NB4 (cell line): ENCODE results near the gene MKX.

ENCODE experiments used
- DNase-seq: peaks from one replicate; pipeline ENCODE4 v3.0.0; 2010; ENCODE audit warnings: low read depth
- H3K4me3 ChIP-seq: one replicate; pipeline ENCODE4 v1.5.1; 2011; ENCODE audit warnings: mild to moderate bottlenecking, low read depth, low read length, moderate library complexity
- CTCF ChIP-seq: IDR thresholded peaks from one replicate; pipeline ENCODE4 v1.5.1; 2012; ENCODE audit warnings: low read depth, low read length
- MAX ChIP-seq: IDR thresholded peaks from 2 replicates; pipeline ENCODE4 v1.6.1; 2011; ENCODE audit warnings: low read depth, low read length
- MYC ChIP-seq: IDR thresholded peaks from 2 replicates; pipeline ENCODE4 v1.6.1; 2011; ENCODE audit warnings: low read depth, low read length
- POLR2A ChIP-seq: IDR thresholded peaks from 2 replicates; pipeline ENCODE4 v1.6.1; 2011; ENCODE audit warnings: mild to moderate bottlenecking; ENCODE audit not compliant: insufficient read length; ENCODE audit errors: extremely low read depth

MKX gene

DNA sequence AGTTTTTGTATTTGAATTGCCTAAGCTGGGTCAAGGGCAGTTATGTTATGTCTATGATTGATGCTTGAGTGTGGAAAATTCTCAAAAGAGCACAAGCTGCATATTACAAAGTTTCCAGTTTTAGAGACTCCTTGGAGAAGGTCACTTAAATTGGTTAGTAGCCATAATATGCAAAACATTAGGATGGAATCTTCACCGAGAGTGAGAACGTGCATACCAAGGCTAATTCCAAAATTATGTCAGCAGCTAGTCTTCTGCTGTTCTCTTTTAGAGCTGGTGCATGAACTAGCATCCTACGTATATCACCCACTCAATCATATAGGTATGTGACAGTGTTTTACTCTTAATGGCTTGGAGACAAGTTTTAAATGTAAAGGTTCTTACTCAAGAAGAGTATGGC is 49.2 kb downstream of the MKX start:
- no peak for TF ChIP-seq MAX
- no peak for TF ChIP-seq POLR2A
- TF ChIP-seq MYC, result no peak
- no peak for TF ChIP-seq CTCF
- no peak for DNase-seq
- H3K4me3 ChIP-seq, result no peak overlapping the region

DNA sequence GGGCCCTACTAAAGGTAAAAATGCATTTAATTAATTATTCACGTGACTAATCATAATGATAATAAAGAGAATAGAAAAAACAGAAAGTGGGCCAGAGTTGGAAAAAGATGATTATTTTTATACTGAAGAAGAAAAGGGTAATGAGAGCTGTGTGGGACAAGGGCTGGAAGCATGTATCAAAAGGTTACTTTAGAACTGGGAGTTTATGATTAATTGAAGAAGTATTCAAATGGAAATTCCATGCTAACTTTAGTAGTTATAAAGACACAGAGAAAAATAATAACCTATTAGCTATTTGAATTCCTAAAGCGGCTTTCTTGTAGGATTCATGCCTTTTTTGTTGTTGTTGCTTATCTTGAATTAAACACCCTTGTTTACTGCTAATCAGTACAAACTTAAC is 49.9 kb downstream of the MKX start:
- DNase-seq, result no peak
- TF ChIP-seq POLR2A, result no peak
- no peak for TF ChIP-seq MYC
- no peak overlapping the region for H3K4me3 ChIP-seq

DNA sequence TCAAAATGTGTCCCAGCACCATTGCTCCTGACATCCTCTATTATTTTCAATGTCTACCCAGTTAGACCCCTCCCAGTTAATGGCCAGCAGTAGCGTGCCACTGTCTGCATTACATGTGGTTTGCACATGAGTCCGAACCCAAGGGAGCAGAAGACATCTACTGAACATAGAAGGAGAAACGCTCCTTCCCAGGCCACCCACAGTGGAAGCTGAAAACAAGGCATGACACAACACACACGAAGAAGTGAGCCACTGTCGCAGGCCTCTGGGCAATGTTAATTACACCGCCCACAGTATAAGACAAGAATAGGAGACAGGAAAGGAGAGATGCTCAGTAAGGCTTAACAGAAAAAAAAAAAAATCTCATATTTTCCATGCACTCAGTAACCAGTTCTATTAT is 50.5 kb downstream of the MKX start:
- H3K4me3 ChIP-seq, result no peak overlapping the region
- DNase-seq, result no peak
- TF ChIP-seq POLR2A (no peak), MAX (no peak), MYC (no peak), CTCF (no peak)

- no peak for TF ChIP-seq POLR2A
- no peak for TF ChIP-seq MYC
- no peak for TF ChIP-seq MAX
- no peak for DNase-seq
- H3K4me3 ChIP-seq, result no peak overlapping the region
These were observed 53.0 kb downstream of the MKX start for GRCh38 chr10:27692663-27693062.

DNA sequence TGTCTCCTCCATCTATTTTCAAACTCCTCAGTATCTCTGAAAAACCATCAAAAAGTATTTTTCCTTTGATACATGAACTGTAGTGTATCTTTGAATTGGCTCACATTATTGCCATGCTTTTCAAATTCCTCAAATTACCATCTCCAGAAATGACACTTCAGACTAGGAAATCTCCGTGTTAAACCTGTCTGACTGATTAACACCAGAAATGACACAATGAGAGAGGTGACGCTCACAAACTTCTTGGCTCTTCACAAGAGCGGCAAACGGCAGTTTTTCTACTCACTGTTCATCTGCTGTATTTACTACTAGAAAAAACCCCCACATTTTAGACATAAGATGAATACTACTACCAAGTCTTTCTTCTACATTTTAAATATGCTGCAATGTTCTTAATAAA is 56.6 kb downstream of the MKX start:
- TF ChIP-seq MAX, result no peak
- no peak for TF ChIP-seq CTCF
- TF ChIP-seq MYC, result no peak
- TF ChIP-seq POLR2A, result no peak
- no peak for DNase-seq
- H3K4me3 ChIP-seq, result no peak overlapping the region

GRCh38 chr10:27688276-27688675 is 57.3 kb downstream of the MKX start:
- TF ChIP-seq MYC (no peak), MAX (no peak), CTCF (no peak), POLR2A (no peak)
- H3K4me3 ChIP-seq, result no peak overlapping the region
- no peak for DNase-seq

DNA sequence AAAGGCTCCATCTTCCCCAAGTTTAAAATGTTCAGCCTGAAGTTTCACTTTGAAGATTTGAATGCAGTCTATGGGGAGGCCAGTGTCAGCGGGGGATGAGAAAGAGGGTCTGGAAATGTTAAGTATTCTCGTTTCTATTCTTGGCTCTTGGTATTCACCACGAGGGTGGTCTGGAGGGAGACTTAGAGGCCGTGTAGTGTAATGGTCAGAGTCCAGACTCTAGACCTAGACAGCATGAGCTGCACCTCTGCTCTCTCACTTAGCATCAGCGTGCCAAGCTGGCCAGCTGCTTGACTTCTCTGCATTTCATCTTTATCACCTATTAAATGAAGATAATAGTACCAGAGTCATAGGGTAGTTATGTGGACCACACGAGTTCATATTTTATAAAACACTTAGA is 57.9 kb downstream of the MKX start:
- no peak overlapping the region for H3K4me3 ChIP-seq
- no peak for DNase-seq

More for the DNA sequence above, 57.9 kb downstream of the MKX start:
- TF ChIP-seq MAX (no peak), POLR2A (no peak), CTCF (no peak), MYC (no peak)
